ENCODE data around the gene TOR1B.

The TOR1B gene

DNA sequence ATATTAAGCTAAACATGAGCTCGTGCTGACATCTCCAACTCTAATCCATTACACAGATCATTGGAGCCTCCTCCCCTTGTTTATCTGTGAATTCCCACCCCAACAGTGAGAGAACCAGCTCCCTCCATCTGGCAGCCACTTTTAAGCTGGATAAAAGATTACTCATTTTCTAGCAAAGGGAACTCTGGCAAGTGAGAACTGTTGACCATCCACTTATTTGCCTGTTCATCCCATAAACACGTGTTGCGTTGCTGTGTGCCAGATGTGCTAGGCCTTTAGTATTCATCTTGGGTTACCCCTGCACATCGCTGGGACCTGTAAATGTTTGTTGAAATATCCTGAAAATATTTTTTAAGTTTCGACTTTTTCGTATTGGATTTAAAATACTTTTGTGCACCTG lies 23.4 kb downstream of the TOR1B start:
- TF ChIP-seq, protein P1, sequence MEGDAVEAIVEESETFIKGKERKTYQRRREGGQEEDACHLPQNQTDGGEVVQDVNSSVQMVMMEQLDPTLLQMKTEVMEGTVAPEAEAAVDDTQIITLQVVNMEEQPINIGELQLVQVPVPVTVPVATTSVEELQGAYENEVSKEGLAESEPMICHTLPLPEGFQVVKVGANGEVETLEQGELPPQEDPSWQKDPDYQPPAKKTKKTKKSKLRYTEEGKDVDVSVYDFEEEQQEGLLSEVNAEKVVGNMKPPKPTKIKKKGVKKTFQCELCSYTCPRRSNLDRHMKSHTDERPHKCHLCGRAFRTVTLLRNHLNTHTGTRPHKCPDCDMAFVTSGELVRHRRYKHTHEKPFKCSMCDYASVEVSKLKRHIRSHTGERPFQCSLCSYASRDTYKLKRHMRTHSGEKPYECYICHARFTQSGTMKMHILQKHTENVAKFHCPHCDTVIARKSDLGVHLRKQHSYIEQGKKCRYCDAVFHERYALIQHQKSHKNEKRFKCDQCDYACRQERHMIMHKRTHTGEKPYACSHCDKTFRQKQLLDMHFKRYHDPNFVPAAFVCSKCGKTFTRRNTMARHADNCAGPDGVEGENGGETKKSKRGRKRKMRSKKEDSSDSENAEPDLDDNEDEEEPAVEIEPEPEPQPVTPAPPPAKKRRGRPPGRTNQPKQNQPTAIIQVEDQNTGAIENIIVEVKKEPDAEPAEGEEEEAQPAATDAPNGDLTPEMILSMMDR (IDR thresholded peaks at IDR 0.05; ENCODE audit: insufficient read depth, low read depth, low read length, missing control alignments) = no peak
- no peak overlapping the region for H3K4me3 ChIP-seq (ENCODE audit: low read depth, low read length)
- no peak for DNase-seq (ENCODE audit: low read depth)

DNA sequence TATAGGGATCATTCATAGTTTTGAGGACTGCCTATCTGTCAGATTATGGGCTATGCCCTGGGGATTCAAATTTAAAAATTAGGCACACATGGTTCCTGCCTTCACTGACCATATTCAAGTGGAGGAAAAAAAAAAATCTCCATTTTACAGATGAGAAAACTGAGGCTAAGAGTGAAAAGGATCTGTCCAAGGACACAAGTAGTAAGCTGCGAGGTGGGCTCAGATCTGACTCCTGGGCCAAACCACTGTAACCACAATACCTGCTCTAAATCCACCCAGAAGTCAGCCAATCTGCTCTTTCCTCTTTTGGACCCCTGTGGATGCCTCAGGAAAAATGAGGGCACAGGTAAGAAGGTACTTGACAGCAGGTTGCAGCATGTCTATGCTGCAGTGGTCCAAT lies 23.8 kb downstream of the TOR1B start:
- no peak overlapping the region for H3K4me3 ChIP-seq (ENCODE audit: low read depth, low read length)
- no peak for DNase-seq (ENCODE audit: low read depth)
- TF ChIP-seq, protein P1 (IDR thresholded peaks at IDR 0.05; ENCODE audit: insufficient read depth, low read depth, low read length, missing control alignments) = no peak

DNA sequence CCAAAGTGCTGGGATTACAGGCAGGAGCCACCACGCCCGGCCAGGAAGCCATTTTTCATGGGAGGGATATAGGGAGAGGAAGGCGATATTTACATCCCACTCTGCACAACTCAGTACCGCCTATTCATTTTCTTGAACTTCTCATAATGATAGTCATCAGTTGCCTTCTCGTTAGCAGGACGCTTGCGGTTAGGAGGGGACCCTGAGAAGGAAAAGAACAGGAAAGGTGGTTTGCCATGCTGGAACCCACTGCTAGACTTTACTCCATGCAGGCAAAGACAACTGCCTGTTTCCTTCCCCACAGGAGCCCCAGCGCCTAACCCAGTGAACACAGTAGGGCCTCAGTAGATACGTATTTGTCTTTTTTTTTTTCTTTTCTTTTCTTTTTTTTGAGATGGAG lies 25.1 kb downstream of the TOR1B start:
- no peak overlapping the region for H3K4me3 ChIP-seq (ENCODE audit: low read depth, low read length)
- TF ChIP-seq, protein P1 (IDR thresholded peaks at IDR 0.05; ENCODE audit: insufficient read depth, low read depth, low read length, missing control alignments) = no peak
- DNase-seq (ENCODE audit: low read depth) = no peak

DNA sequence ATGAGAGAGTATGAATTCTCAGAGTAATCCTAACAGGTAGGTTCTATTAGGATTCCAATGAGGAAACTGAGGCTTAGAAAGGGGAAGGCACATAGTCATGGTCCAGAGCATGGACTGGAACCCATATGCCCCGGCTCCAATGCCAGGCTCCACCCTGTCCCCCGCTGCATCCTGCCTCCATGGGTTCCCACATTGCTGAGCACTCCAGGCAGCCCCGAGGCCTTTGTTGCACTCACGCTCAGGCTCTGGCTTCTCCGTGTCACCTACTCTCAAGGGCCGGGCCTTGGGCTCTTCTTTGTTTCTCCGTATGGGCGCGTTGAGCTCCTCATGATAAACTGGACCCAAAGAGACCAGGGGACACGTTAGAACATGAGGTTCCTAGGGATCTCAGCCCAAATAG lies 26.0 kb downstream of the TOR1B start:
- DNase-seq (ENCODE audit: low read depth) = no peak
- TF ChIP-seq, protein P1 (IDR thresholded peaks at IDR 0.05; ENCODE audit: insufficient read depth, low read depth, low read length, missing control alignments) = no peak
- no peak overlapping the region for H3K4me3 ChIP-seq (ENCODE audit: low read depth, low read length)

DNA sequence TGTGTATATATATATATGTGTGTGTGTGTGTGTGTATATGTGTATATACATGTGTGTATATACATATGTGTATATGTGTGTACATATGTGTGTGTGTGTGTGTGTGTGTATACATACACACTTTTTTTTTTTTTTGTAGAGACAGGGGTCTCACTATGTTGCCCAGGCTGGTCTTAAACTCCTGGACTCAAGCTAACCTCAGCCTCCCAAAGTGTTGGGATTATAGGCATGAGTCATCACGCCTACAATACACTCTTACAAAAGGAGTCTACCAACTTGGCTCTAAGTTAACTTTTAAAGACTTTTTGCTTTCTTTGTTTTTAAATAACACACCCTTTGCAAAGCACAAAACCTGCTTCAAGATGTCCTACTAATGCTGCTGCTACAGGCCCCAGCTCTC lies 30.0 kb downstream of the TOR1B start:
- no peak for DNase-seq (ENCODE audit: low read depth)
- TF ChIP-seq, protein P1 (IDR thresholded peaks at IDR 0.05; ENCODE audit: insufficient read depth, low read depth, low read length, missing control alignments) = no peak
- no peak overlapping the region for H3K4me3 ChIP-seq (ENCODE audit: low read depth, low read length)

DNA sequence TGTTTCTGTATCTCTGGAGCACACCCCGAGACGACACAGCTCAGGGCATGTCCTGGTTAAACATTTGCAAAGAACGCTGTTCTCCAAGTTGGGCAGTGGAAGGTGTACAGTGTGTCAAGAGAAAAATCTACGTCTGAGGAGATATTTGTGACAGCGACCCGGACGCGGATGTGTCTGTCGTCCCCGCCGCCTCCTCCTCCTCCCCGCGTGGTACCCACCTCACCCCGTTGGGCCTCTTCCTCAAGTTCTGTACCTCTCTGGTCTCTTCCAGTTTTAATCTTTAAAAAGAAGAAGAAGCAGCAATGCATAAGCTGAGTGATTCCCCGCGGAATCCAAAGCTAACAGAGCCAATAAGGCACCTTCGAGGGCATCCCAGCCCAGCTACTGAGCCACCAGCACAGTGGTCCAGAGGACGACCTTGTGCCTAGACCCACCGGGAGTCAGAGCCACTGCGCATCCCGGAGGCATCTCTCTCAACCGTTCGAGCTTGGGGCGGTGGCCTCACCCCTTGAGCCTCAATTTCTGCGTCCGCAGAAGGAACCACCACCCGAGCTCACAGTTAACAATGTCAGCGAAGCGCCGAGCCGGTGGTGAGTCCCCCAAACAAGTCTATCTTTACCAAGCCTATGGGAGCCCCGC lies 31.6 kb downstream of the TOR1B start:
- TF ChIP-seq, protein P1 (IDR thresholded peaks at IDR 0.05; ENCODE audit: insufficient read depth, low read depth, low read length, missing control alignments) = no peak
- DNase-seq (ENCODE audit: low read depth) = peak; percentile 34
- H3K4me3 ChIP-seq (ENCODE audit: low read depth, low read length) = peak overlapping the region; percentile 86

All from GM12865 (cell line).